ENCODE results near the gene OR1J2.
"Not testable (repeated sequence)": the region's sequence is repeated elsewhere in the genome, so short reads cannot be mapped to it uniquely, and the experiment has no call there.

Gene OR1J2

DNA sequence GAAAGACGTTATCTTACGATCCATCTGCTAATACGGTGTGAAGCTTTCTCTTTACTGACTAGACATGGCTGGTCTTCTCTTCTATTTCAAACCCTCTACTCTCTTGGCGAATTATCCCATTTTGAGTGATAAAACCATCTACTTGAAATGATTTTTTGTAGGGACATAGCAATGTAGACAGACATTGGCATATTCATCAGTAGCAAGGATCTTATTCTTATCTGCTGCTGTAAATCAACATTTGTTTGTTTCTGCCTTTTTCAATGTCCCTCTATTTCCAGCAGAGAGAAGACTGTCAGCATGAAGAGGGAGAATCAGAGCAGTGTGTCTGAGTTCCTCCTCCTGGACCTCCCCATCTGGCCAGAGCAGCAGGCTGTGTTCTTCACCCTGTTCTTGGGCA lies 8.2 kb downstream of the OR1J2 start, which contains the start of gene OR1J4:
OR1J4 (plus strand) TSS at position 301 of the 400 bp plus-strand sequence; CDS start at position 301, 0 bp downstream.
- DNase-seq (ENCODE audit: low read depth) = no peak
- TF ChIP-seq, protein P1, sequence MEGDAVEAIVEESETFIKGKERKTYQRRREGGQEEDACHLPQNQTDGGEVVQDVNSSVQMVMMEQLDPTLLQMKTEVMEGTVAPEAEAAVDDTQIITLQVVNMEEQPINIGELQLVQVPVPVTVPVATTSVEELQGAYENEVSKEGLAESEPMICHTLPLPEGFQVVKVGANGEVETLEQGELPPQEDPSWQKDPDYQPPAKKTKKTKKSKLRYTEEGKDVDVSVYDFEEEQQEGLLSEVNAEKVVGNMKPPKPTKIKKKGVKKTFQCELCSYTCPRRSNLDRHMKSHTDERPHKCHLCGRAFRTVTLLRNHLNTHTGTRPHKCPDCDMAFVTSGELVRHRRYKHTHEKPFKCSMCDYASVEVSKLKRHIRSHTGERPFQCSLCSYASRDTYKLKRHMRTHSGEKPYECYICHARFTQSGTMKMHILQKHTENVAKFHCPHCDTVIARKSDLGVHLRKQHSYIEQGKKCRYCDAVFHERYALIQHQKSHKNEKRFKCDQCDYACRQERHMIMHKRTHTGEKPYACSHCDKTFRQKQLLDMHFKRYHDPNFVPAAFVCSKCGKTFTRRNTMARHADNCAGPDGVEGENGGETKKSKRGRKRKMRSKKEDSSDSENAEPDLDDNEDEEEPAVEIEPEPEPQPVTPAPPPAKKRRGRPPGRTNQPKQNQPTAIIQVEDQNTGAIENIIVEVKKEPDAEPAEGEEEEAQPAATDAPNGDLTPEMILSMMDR (IDR thresholded peaks at IDR 0.05; ENCODE audit: control insufficient read depth, insufficient read depth, low read depth, low read length, missing control alignments) = no peak
- H3K4me3 ChIP-seq (ENCODE audit: control insufficient read depth, low read depth, low read length) = no peak within 1 kb of the TSS

DNA sequence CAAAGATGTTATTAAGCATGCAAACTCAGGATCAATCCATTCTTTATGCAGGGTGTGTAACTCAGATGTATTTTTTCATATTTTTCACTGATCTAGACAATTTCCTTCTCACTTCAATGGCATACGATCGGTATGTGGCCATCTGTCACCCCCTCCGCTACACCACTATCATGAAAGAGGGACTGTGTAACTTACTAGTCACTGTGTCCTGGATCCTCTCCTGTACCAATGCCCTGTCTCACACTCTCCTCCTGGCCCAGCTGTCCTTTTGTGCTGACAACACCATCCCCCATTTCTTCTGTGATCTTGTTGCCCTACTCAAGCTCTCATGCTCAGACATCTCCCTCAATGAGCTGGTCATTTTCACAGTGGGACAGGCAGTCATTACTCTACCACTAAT lies 8.8 kb downstream of the OR1J2 start:
- DNase-seq (ENCODE audit: low read depth) = no peak
- TF ChIP-seq, protein P1 (IDR thresholded peaks at IDR 0.05; ENCODE audit: control insufficient read depth, insufficient read depth, low read depth, low read length, missing control alignments) = no peak
- no peak overlapping the region for H3K4me3 ChIP-seq (ENCODE audit: control insufficient read depth, low read depth, low read length)

DNA sequence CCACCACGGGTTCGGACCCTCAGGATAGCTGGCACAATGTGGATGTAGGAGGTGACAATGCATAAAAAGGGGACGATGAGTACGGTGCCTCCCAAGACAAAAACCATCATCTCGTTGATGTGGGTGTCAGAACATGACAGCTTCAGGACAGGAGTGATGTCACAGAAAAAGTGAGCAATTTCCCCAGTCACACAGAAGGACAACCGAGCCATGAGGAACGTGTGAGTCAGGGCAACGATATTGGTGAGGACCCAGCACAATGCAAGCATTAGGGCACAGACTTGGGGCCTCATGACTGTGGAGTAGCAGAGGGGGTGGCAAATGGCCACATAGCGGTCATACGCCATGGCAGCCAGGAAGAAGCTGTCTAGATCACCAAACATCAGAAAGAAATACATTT lies 16.0 kb downstream of the OR1J2 start:
- DNase-seq (ENCODE audit: low read depth) = no peak
- TF ChIP-seq, protein P1 (IDR thresholded peaks at IDR 0.05; ENCODE audit: control insufficient read depth, insufficient read depth, low read depth, low read length, missing control alignments) = no peak
- no peak overlapping the region for H3K4me3 ChIP-seq (ENCODE audit: control insufficient read depth, low read depth, low read length)

DNA sequence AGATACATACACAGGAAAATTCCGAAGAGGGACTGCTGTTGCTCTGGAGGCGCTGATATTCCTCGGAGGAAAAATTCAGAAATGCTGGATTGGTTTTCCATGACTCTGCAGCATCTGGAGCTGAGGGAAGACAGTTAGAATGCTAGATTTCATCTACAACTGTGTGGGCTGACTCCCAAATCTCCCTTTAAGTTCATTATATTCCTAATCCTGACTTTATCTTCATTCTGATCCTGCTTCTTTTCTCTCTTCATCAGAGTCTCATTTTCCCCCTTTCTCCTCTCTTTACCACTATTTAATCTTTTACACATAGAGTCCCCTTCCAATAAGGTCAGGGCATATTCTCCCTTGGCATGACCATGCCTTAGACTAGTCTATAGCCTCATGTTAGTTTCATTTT lies 16.6 kb downstream of the OR1J2 start, which contains the start of gene OR1N1:
OR1N1 (minus strand) TSS at position 101 of the 400 bp plus-strand sequence; CDS start at position 101, 0 bp downstream.
- H3K4me3 ChIP-seq (ENCODE audit: control insufficient read depth, low read depth, low read length) = no peak within 1 kb of the TSS
- TF ChIP-seq, protein P1 (IDR thresholded peaks at IDR 0.05; ENCODE audit: control insufficient read depth, insufficient read depth, low read depth, low read length, missing control alignments) = no peak
- no peak for DNase-seq (ENCODE audit: low read depth)

DNA sequence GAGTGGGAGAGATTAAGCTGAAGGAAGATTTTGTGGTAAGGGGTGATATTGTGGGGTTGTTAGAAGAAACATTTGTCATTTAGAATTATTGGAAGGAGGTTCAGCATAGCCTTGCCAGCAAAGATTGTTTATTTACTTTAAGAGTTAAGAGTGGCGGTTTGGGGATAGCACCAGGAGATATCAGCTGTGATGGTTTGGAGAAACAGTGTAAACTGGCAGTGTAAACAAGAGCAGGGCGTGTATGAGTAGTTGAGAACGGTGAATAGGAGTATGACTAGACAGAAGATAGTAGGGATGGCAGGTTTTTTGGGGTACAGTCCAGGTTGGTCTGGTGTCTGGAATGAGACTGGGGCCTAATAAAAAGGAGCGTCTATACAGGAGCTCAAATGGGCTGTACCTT lies 20.6 kb downstream of the OR1J2 start:
- H3K4me3 ChIP-seq (ENCODE audit: control insufficient read depth, low read depth, low read length); DNase-seq (ENCODE audit: low read depth): not testable (repeated sequence)

DNA sequence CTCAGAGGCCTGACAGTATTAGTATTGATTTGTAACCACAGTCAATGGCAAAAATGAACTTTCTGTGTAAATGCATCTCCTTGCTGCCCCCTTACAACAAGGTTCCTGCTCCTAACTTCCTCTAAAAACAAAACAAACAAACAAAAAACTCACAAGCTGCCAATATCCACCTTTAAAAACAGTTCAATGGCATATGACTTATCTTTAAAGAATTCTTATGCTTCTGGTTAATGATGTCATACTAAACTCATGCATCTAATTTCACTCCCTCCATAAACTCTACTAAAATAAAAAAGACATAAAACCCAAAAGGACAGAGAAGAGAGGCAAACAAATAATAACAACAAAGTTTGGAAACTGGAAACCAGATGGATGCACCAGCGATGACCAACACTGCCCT lies 25.5 kb downstream of the OR1J2 start:
- TF ChIP-seq, protein P1 (IDR thresholded peaks at IDR 0.05; ENCODE audit: control insufficient read depth, insufficient read depth, low read depth, low read length, missing control alignments) = no peak
- DNase-seq (ENCODE audit: low read depth) = no peak
- no peak overlapping the region for H3K4me3 ChIP-seq (ENCODE audit: control insufficient read depth, low read depth, low read length)

DNA sequence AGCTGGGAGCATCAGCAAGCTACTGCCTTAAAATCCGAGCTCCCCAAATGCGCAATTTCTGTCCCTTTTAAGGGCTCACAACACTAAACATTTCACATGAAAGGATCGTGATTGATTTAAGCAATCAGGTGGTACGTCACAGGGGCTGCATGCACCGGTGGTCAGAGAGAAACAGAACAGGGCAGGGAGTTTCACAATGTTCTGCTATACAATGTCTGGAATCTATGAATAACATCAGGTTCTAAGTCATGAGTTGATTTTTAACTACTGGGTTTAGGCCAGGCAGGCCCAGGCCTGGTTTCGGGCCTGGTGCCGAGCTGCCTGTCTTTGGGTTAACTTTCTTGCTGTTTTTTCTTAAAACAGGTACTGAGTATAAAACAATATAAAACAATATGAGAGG lies 26.5 kb downstream of the OR1J2 start:
- not testable (repeated sequence) for H3K4me3 ChIP-seq (ENCODE audit: control insufficient read depth, low read depth, low read length); DNase-seq (ENCODE audit: low read depth)

DNA sequence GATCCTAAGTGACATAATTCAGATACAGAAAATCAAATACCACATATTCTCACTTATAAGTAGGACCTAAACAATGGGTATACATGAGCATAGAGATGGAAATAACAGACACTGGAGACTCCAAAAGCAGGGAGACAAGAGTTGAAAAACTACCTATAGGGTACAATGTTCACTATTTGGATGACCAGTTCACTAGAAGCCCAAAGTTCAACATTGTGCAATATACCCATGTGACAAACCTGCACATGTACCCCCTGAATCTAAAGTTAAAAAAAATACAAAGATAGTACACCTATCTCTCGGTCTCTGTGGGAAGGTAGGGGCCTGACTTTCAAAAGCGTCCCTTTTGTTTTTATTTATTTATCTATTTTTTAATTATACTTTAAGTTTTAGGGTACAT lies 28.2 kb downstream of the OR1J2 start:
- H3K4me3 ChIP-seq (ENCODE audit: control insufficient read depth, low read depth, low read length) = no peak overlapping the region
- DNase-seq (ENCODE audit: low read depth) = no peak
- TF ChIP-seq, protein P1 (IDR thresholded peaks at IDR 0.05; ENCODE audit: control insufficient read depth, insufficient read depth, low read depth, low read length, missing control alignments) = no peak
